IPS-18c (cell line): Measurements from ENCODE around the gene DTX3.
"Not testable (repeated sequence)": the region's sequence is repeated elsewhere in the genome, so short reads cannot be mapped to it uniquely, and the experiment has no call there.

Experiments used
- H3K4me3 ChIP-seq: 2 replicates; pipeline ENCODE4 v1.7.0; 2013; ENCODE audit warnings: low read depth, mild to moderate bottlenecking, low read length, moderate library complexity; ENCODE audit not compliant: insufficient read depth
- H3K9me3 ChIP-seq: one replicate; pipeline ENCODE4 v1.6.1; 2013; ENCODE audit warnings: mild to moderate bottlenecking, low read length, moderate library complexity; ENCODE audit not compliant: control insufficient read depth, insufficient read depth

The DTX3 gene

DNA sequence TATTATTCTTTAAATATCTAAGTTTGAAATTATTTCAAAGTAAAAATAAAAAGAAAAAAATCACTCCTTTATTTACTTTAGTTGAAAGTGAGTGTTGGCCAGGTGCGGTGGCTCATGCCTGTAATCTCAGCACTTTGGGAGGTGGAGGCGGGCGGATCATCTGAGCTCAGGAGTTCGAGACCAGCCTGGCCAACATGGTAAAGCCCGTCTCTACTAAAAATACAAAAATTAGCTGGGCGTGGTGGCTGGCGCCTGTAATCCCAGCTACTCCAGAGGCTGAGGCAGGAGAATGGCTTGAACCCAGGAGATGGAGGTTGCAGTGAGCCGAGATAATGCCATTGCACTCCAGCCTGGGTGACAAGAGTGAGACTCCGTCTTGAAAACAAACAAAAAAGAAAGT is 32.1 kb downstream of the DTX3 start:
- not testable (repeated sequence) for H3K9me3 ChIP-seq, H3K4me3 ChIP-seq

- Histone ChIP-seq H3K4me3 (no peak overlapping the region), H3K9me3 (no peaks in the 10 kb centered on the region)
These were observed 32.7 kb downstream of the DTX3 start for GRCh38 chr12:57637364-57637763.

GRCh38 chr12:57638096-57638495 is 33.5 kb downstream of the DTX3 start:
- no peaks in the 10 kb centered on the region for H3K9me3 ChIP-seq
- no peak overlapping the region for H3K4me3 ChIP-seq

GRCh38 chr12:57640175-57641042 is 35.8 kb downstream of the DTX3 start:
- Histone ChIP-seq H3K9me3 (no peaks in the 10 kb centered on the region), H3K4me3 (no peak overlapping the region)

- Histone ChIP-seq H3K4me3 (no peak overlapping the region), H3K9me3 (no peaks in the 10 kb centered on the region)
These were observed 37.2 kb downstream of the DTX3 start for GRCh38 chr12:57641699-57642442.

DNA sequence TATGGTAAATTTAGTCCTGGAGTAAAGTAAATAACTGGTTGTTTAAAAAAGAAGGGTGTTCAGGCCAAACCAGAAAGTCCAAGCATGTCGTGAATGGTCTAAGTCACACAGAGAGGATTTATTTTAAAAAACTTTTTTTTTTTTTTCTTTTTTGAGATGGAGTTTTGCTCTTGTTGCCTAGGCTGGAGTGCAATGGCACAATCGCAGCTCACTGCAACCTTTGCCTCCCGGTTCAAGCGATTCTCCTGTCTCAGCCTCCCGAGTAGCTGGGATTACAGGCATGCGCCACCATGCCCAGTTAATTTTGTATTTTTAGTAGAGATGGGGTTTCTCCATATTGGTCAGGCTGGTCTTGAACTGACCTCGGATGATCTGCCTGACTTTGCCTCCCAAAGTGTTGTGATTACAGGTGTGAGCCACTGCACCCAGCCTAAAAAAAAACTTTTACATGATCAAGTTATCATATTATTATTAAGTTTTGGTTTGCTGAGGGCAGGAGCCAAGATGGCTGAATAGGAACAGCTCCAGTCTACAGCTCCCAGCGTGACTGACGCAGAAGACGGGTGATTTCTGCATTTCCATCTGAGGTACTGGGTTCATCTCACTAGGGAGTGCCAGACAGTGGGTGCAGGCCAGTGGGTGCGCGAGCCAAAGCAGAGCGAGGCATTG is 41.5 kb downstream of the DTX3 start:
- H3K4me3 ChIP-seq, H3K9me3 ChIP-seq: not testable (repeated sequence)

DNA sequence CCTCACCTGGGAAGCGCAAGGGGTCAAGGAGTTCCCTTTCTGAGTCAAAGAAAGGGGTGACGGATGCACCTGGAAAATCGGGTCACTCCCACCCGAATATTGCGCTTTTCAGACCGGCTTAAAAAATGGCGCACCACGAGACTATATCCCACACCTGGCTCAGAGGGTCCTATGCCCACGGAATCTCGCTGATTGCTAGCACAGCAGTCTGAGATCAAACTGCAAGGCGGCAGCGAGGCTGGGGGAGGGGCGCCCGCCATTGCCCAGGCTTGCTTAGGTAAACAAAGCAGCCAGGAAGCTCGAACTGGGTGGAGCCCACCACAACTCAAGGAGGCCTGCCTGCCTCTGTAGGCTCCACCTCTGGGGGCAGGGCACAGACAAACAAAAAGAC is 42.0 kb downstream of the DTX3 start:
- not testable (repeated sequence) for H3K9me3 ChIP-seq, H3K4me3 ChIP-seq

DNA sequence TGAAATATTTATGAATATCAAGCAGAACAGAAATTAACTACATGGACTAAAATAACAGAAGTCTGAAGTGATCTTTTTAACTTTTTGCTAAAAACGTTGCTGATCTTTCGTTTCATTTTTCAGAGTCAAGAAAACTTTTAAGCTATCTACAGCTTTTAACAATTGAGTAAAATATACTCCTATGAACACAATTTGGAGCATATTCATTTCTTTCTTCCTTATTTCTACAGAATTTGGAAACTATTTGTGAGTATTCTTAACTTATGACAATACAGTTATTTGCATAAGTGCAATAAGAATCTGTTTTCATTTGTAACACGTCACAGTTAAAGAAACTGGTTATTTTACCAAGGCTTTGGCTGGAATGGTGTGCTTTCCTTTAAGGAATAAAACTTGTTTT is 49.4 kb downstream of the DTX3 start:
- peaks cover 14% of the 10 kb centered on the region for H3K9me3 ChIP-seq
- H3K4me3 ChIP-seq = no peak overlapping the region

DNA sequence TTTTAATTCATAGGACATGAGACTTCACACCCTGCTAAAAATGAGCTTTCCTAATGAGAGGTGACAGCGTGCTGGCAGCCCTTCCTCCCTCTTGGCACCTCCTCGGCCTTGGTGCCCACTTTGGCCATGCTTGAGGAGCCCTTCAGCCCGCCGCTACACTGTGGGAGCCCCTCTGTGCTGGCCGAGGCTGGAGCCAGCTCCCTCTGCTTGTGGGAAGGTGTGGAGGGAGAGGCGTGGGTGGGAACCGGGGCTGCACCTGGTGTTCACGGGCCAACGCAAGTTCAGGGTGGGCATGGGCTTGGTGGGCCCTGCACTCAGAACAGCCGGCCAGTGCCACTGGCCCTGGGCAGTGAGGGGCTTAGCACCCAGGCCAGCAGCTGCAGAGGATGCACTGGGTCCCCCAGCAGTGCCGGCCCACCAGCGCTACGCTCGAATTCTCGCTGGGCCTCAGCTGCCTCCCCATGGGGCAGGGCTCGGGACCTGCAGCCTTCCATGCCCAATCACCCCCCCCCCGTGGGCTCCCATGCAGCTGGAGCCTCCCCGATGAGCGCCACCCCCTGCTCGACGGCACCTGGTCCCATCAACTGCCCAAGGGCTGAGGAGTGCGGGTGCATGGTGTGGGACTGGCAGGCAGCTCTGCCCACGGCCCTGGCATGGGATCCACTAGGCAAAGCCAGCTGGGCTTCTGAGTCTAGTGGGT is 51.1 kb downstream of the DTX3 start:
- peaks cover 16% of the 10 kb centered on the region for H3K9me3 ChIP-seq
- no peak overlapping the region for H3K4me3 ChIP-seq

DNA sequence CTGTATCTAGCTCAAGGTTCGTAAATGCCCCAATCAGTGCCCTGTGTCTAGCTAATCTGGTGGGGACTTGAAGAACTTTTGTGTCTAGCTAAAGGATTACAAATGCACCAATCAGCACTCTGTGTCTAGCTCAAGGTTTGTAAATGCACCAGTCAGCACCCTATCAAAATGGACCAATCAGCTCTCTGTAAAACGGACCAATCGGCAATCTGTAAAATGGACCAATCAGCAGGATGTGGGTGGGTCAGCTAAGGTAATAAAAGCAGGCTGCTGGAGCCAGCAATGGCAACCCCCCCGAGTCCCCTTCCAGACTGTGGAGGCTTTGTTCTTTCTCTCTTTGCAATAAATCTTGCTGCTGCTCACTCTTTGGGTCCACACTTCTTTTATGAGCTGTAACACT is 51.8 kb downstream of the DTX3 start:
- H3K4me3 ChIP-seq = not testable (repeated sequence)
- peaks cover 16% of the 10 kb centered on the region for H3K9me3 ChIP-seq

- peaks cover 16% of the 10 kb centered on the region for H3K9me3 ChIP-seq
- no peak overlapping the region; the same call in 1 of the 2 replicates for H3K4me3 ChIP-seq
These were observed 53.1 kb downstream of the DTX3 start for GRCh38 chr12:57657744-57658143.

GRCh38 chr12:57658890-57659289 is 54.3 kb downstream of the DTX3 start:
- H3K4me3 ChIP-seq = no peak overlapping the region
- H3K9me3 ChIP-seq = peaks cover 19% of the 10 kb centered on the region
